Caco-2 (cell line): ENCODE results near the gene UBAP1L. TPM values are rescaled to one million over a fixed set of nuclear protein-coding genes. Genes with fewer than 3 reads are reported as not detected.

Source experiments
- BruUV-seq: library from RNA; stranded (reverse); fragments of 400-500 nt; replicated peaks from 2 replicates; lab custom pipeline; 2021; lab: Mats Ljungman, UMichigan
- CTCF ChIA-PET: fragments of 300-600 bp; sonication (Branson Sonifier 250); formaldehyde crosslinking; loops from one replicate; lab custom pipeline; 2022; ENCODE audit warnings: antibody characterized with exemption; lab: Charles Lee
- POLR2A ChIA-PET: fragments of 300-600 bp; sonication (Branson Sonifier 250); formaldehyde crosslinking; loops from one replicate; lab custom pipeline; 2022; ENCODE audit warnings: antibody characterized with exemption; lab: Charles Lee
- DNase-seq, 2 experiments: peaks; one replicate each; pipeline versions ENCODE4 v3.0.0 to v3.0.0-alpha.2; 2020 to 2022
- H3K27me3 ChIP-seq: replicated peaks from 2 replicates; pipeline ENCODE4 v1.6.0; 2011; ENCODE audit warnings: low read length; ENCODE audit not compliant: control insufficient read depth, insufficient read depth
- H3K36me3 ChIP-seq: 2 replicates; pipeline ENCODE4 v1.5.1; 2011; ENCODE audit warnings: low read length; ENCODE audit not compliant: control insufficient read depth, insufficient read depth
- H3K4me1 ChIP-seq: fragments of 250-450 bp; sonication (Bioruptor Pico); 2 replicates; pipeline ENCODE4 v1.5.1; 2020; ENCODE audit warnings: mild to moderate bottlenecking
- H3K4me3 ChIP-seq: 2 replicates; pipeline ENCODE4 v1.5.1; 2011; ENCODE audit warnings: low read depth, mild to moderate bottlenecking, control low read depth, low read length
- H3K9me3 ChIP-seq: fragments of 250-450 bp; sonication (Bioruptor Pico); 2 replicates; pipeline ENCODE4 v1.5.1; 2020; ENCODE audit warnings: mild to moderate bottlenecking, moderate library complexity
- H3K27ac Mint-ChIP-seq: one replicate; pipeline ENCODE4 v1.8.0; 2022; ENCODE audit warnings: mixed read lengths; ENCODE audit not compliant: unreplicated experiment
- H3K27me3 Mint-ChIP-seq: one replicate; pipeline ENCODE4 v1.8.0; 2022; ENCODE audit warnings: mixed read lengths; ENCODE audit not compliant: insufficient read depth, unreplicated experiment
- H3K36me3 Mint-ChIP-seq: one replicate; pipeline ENCODE4 v1.8.0; 2022; ENCODE audit warnings: mild to moderate bottlenecking, mixed read lengths; ENCODE audit not compliant: insufficient read depth, unreplicated experiment
- H3K4me1 Mint-ChIP-seq: one replicate; pipeline ENCODE4 v1.8.0; 2022; ENCODE audit warnings: low read depth, mixed read lengths; ENCODE audit not compliant: unreplicated experiment
- H3K4me3 Mint-ChIP-seq: one replicate; pipeline ENCODE4 v1.8.0; 2022; ENCODE audit warnings: mild to moderate bottlenecking, moderate library complexity, mixed read lengths; ENCODE audit not compliant: unreplicated experiment
- H3K9me3 Mint-ChIP-seq: one replicate; pipeline ENCODE4 v1.8.0; 2022; ENCODE audit warnings: mixed read lengths; ENCODE audit not compliant: unreplicated experiment
- intact Hi-C: fragments of 100-400 bp; cut with micrococcal nuclease; formaldehyde crosslinking; loops from one replicate; pipeline ENCODE4 v1.10.0; 2022; ENCODE audit not compliant: unreplicated experiment
- total RNA-seq: library from RNA; stranded (reverse); gene quantifications from 2 replicates; pipeline ENCODE4 v1.2.3, GENCODE V29; 2022
- TF ChIP-seq, protein P1 (sequence below), 2 experiments: fragments of 200-600 bp in 1 of 2; IDR thresholded peaks; 1 replicate in 1 of 2; 2 replicates in 1 of 2; pipeline versions ENCODE4 v1.5.1 to v1.8.0; 2011 to 2022; ENCODE audit warnings: antibody characterized with exemption in 1 of 2, control low read depth in 1 of 2, inconsistent platforms in 1 of 2, low read depth in 1 of 2, low read length in 1 of 2, mild to moderate bottlenecking in 1 of 2, moderate library complexity in 1 of 2; ENCODE audit not compliant: insufficient read depth in 1 of 2, severe bottlenecking in 1 of 2, unreplicated experiment in 1 of 2

UBAP1L gene
- total RNA-seq, 1 experiment from 2014 or later: 2.2 TPM

DNA sequence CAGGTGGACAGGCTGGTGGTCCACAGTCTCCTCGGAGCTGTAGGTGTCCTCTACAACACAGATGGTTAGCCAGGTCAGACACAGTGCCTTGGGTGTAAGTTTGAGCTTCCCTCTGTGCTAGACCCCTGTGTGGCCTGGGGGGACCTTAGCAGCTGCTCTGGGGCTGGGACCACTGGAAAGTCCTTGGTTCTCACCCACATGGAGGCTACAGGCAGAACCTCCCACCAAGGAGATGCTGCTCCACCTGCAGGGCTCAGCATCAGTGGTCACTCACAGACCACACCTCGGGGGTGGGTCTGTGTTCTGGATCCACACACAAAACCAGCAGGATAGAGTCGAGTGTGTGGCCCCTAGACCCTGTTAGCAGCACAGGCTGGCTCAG, 55.6 kb downstream of the UBAP1L start:
- Mint-ChIP-seq H3K4me1 (peaks cover 32% of the 10 kb centered on the region), H3K27ac (no peak overlapping the region), H3K4me3 (no peak overlapping the region), H3K36me3 (peaks cover 11% of the 10 kb centered on the region), H3K9me3 (no peaks in the 10 kb centered on the region), H3K27me3 (no peaks in the 10 kb centered on the region)
- intact Hi-C loops: no loop called here
- BruUV-seq: no TSS peak
- no peak for DNase-seq
- Histone ChIP-seq H3K27me3 (no peaks in the 10 kb centered on the region), H3K4me3 (no peak overlapping the region), H3K4me1 (peaks cover 52% of the 10 kb centered on the region), H3K36me3 (no peaks in the 10 kb centered on the region), H3K9me3 (no peaks in the 10 kb centered on the region)
- ChIA-PET CTCF (interaction anchor here (2.2 kb wide), 1 partner anchor 42 kb away, joined by 7 read pairs; no protein-coding TSS in a partner anchor), POLR2A (no interaction called here)
- TF ChIP-seq, protein P1, sequence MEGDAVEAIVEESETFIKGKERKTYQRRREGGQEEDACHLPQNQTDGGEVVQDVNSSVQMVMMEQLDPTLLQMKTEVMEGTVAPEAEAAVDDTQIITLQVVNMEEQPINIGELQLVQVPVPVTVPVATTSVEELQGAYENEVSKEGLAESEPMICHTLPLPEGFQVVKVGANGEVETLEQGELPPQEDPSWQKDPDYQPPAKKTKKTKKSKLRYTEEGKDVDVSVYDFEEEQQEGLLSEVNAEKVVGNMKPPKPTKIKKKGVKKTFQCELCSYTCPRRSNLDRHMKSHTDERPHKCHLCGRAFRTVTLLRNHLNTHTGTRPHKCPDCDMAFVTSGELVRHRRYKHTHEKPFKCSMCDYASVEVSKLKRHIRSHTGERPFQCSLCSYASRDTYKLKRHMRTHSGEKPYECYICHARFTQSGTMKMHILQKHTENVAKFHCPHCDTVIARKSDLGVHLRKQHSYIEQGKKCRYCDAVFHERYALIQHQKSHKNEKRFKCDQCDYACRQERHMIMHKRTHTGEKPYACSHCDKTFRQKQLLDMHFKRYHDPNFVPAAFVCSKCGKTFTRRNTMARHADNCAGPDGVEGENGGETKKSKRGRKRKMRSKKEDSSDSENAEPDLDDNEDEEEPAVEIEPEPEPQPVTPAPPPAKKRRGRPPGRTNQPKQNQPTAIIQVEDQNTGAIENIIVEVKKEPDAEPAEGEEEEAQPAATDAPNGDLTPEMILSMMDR (IDR thresholded peaks at IDR 0.05; ENCODE audit: insufficient read depth in 1 of 2, low read depth in 1 of 2, low read length in 1 of 2, severe bottlenecking in 1 of 2, unreplicated experiment in 1 of 2): no peak

DNA sequence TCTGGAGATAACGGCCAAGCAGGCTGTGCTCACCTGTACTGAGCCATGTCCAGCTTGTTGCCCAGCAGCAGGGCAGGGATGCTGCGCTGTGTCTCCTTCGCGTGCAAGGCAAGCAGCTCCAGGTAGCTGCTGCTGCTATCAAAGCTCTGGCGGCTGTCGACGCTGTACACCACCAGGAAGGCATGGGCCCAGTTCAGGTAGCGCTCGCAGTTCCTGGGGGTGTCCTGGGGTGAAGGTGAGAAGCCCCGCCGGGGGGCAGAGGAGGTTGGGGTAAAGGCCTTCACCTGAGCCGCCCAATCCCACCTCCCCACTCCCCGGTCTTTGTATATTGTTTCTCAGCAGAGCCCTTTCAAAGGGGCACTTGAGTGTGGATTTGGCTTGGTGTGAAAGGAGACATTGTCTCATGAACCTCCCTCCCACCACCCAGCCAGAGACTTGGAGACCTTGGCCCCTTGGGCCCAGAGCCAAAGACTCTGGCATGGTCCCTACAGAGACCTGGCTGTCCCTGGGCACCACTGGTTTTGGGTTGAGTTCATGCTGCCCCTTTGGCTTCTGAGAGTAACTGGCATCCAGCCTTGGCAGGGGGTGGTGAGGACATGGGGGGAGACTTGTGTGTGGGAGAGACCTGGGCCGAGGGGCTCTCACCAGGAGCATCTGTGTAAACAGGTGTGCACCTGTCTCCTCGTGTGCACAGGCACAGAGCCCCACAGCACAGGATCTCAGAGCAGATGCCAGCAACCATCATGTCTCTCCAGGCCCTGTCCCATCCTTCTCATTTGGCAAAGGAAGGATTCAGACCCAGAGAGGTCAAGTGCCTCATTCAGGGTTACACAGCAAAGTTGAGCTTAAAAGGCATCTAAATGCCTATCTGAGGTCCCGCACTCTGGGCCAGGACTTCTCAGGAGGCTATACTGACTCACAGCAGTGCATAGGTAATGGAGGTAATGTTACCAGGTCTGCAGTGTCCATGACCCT, 56.3 kb downstream of the UBAP1L start:
- Histone ChIP-seq H3K4me3 (no peak overlapping the region), H3K4me1 (peaks cover 56% of the 10 kb centered on the region), H3K36me3 (no peaks in the 10 kb centered on the region), H3K27me3 (no peaks in the 10 kb centered on the region), H3K9me3 (no peaks in the 10 kb centered on the region)
- intact Hi-C loops: no loop called here
- ChIA-PET POLR2A (no interaction called here), CTCF (interaction anchor here (1.0 to 2.2 kb wide), 2 partner anchors 25 to 43 kb away, joined by 4 to 7 read pairs; no protein-coding TSS in a partner anchor)
- Mint-ChIP-seq H3K4me3 (no peak overlapping the region), H3K36me3 (peaks cover 11% of the 10 kb centered on the region), H3K9me3 (no peaks in the 10 kb centered on the region), H3K27ac (peak overlapping the region; percentile 91), H3K4me1 (peaks cover 32% of the 10 kb centered on the region), H3K27me3 (no peaks in the 10 kb centered on the region)
- no TSS peak for BruUV-seq
- DNase-seq: no peak
- TF ChIP-seq, protein P1 (IDR thresholded peaks at IDR 0.05; ENCODE audit: insufficient read depth in 1 of 2, low read depth in 1 of 2, low read length in 1 of 2, severe bottlenecking in 1 of 2, unreplicated experiment in 1 of 2): no peak

DNA sequence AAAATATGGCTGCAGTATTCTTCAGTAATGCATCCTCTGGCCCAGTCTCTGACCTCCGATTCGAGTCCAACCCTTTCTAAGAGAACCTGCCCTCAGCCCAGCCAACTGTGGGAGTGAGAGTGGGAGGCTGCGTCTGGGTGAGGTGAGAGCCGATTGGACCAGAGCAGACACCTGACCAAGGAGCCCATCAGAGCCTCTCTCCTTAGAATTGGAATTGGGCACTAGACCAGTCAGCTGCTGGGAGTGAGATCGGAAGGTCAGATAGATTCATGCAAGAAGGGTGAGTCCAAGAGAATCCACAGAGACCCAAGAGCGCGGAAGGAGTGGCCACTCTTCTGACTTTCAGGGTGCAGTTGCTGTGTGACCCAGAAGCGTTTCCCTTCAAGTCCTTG, 57.5 kb downstream of the UBAP1L start:
- peaks cover 51% of the 10 kb centered on the region for H3K4me1 ChIP-seq
- no peaks in the 10 kb centered on the region for H3K36me3 ChIP-seq
- ChIA-PET POLR2A (no interaction called here), CTCF (interaction anchor here (2.2 kb wide), 1 partner anchor 44 kb away, joined by 7 read pairs; no protein-coding TSS in a partner anchor)
- BruUV-seq: no TSS peak
- H3K9me3 Mint-ChIP-seq: no peaks in the 10 kb centered on the region
- H3K4me3 Mint-ChIP-seq: peak overlapping the region; percentile 51
- peak overlapping the region; percentile 91 for H3K27ac Mint-ChIP-seq
- intact Hi-C loops: no loop called here
- H3K27me3 ChIP-seq: no peaks in the 10 kb centered on the region
- H3K36me3 Mint-ChIP-seq: peaks cover 11% of the 10 kb centered on the region
- peak in 1 of 2 experiments; percentile 60 for DNase-seq
- no peak overlapping the region for H3K4me3 ChIP-seq
- no peaks in the 10 kb centered on the region for H3K9me3 ChIP-seq
- no peaks in the 10 kb centered on the region for H3K27me3 Mint-ChIP-seq
- TF ChIP-seq, protein P1 (IDR thresholded peaks at IDR 0.05; ENCODE audit: insufficient read depth in 1 of 2, low read depth in 1 of 2, low read length in 1 of 2, severe bottlenecking in 1 of 2, unreplicated experiment in 1 of 2): no peak
- peaks cover 30% of the 10 kb centered on the region for H3K4me1 Mint-ChIP-seq
